Activated CD4-positive, alpha-beta T cell treated with anti-CD3 and anti-CD28 coated beads, Interleukin-2, Interleukin-6, amounts not matched to agents 100 ng/mL and 50 ng/mL, durations not matched to agents 16 hours and 8 hours (primary cell): ENCODE measurements around the gene SH3BGR.
A peak's percentile ranks its signal among the peaks of the same experiment; 100 is the strongest.
"Not testable (repeated sequence)": the region's sequence is repeated elsewhere in the genome, so short reads cannot be mapped to it uniquely, and the experiment has no call there.

Experiments
- DNase-seq: peaks from one replicate; pipeline ENCODE4 v3.0.0-alpha.2; 2020

The SH3BGR gene

GRCh38 chr21:39451332-39452206 is at the start of gene SH3BGR:
TSS of gene SH3BGR (plus strand) at chr21:39451970. CDS start at chr21:39452097, 127 bp downstream.
- DNase-seq, result no peak

- no peak for DNase-seq
These were observed 45.7 kb upstream of the SH3BGR start for GRCh38 chr21:39406065-39406464.

GRCh38 chr21:39419204-39419603 is 32.6 kb upstream of the SH3BGR start:
- not testable (repeated sequence) for DNase-seq

DNA sequence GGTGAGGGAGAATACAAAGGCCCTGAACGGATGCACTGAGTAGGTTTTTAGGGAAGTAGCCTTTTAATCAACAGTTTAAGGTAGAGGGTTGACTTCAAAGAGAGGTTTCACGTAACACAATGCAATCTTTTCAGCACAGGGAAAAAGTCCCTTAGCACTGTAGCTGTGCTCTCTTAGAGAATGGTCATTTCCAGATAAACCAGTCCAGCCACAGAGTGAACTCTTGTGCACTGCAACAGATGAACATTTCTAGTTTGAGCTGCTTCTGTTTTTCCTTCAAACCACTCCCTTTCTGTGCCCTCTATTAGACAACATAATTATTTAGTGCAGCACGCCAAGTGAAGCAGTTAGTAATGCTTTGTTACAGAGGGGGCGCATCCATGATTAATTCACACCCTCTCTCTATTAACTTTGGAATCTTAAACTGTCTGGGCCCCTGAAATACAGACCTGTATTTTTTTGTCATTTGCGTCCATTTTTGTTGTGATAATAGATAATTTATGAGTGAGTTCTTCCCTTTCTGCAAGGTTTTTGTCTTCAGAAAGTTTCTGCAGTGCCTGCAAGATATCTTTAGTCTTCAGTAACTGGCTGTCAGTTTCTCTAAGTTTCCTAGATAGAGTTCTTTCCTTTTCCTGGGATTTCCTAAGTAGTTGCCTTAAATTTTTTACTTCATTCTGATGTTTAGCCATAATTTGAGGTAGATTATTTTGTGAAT is 29.1 kb upstream of the SH3BGR start:
- DNase-seq, result no peak

- no peak for DNase-seq
These were observed 22.3 kb upstream of the SH3BGR start for GRCh38 chr21:39429445-39429844.

DNA sequence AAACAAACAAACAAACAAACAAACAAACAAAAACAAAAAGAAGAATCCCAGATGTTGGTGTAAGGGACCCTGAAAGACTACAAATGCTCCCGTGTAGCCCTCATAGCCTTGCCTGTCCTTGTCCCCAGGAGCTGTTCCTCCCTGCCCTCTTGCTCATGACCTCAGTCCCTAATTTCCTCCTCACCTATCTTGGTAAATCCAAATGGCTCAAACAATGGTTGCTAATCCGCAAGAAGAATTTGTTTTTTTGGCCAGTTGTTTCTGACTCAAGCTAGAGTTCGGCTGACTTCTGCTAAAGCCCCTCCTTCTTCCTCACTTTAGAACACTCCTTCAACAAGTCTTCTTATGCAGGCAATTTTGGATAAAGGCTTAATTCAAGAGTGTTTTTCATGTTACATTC is 21.8 kb upstream of the SH3BGR start:
- DNase-seq, result no peak

DNA sequence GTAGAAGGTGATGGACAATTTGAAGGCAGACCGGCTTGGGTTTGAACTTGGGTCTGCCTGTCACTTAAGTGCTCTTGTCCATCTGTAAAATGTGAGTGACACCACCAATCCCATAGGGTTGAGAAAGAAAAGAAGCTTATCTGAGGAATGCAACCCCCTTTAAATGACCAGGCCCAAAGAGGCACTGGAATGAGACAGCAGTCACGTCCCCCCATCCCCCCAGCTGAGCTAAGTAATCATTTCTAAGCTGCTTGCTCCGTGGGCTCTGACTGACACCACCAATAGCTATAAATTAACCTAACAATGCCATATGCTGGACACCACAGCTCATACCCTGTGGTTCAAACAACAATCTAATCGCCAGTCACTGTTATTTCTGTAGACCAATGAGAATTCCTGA is 21.3 kb upstream of the SH3BGR start:
- no peak for DNase-seq

DNA sequence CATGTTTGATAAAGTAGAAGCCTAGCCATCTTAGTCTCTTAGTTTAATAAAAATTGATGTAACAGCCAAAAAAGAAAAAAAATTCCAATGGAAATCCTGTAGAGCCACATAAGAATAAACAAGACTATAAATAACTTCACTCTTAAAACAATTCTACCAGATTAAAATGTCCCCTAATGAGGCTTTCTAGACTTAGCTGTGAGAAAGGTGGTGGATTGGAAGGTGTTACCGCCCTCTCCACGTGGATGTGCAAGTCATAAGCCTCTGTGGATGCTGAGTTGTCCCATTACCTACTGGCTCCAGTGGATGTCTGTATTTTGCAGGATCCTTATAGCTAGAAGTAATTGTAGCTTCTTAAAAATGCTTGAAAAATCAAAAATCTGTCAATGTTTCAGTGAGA is 20.8 kb upstream of the SH3BGR start:
- DNase-seq, result no peak

DNA sequence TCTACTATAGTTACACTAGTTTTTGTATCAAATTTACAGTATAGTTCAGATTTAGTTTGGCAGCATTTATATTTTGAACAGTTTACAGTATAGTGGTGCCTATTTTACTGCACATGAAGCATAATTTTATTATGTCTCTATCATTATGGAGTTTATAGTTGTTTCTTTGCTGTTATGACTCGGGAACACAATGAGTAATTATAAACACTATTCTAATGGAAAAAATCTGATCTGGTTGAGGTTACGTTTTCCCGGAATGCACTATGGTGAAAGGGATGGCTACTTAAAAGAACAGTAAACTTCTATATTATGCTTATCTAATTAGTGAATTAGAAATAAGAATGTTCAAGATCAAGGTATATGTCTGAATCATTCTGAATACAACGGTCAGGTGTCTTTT is 16.8 kb upstream of the SH3BGR start:
- no peak for DNase-seq

GRCh38 chr21:39439232-39439631 is 12.5 kb upstream of the SH3BGR start:
- DNase-seq, result no peak

DNA sequence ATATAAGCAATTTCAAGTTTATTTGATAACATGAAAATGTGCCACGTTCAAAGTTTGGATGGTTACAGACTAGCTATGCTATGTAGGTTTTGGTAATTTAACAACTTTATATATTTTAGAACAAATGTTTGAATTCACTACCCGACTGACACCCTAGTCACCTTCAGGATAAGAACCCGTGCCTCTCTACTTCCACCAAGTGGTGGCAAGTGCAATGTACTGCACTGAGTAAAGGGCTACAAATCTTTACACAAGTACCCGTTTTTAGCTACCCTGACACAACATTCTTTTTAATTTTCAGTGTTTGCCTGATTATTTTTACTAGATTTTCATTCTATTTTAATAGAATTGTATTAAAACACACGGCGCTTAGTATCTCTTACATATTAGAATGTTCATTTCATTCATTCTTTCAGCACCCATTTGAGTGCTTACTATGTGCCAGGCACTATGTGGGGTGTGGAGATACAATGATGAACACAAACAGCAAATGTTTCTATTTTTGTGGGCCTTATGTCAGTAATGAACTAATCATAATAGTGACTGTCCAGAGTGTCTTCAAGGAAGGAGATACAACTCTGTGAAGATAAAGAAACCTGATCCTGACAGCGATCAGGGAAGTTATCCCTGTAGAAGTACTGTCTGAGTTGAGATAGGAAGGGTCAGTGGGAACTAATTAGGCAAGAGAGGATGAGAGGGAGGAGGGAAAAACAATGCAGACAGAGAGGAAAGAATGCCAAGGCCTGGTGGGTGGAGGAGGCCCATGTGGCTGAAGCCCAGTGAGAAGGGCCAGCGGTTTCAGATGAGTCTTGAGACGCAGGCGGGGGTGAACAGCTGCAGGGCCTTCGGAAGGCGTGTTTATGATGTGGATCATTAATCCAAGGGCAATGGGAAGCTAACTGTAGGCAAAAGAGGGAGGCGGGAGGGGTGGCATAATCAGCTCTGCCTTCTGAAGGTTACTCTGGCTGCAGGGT is 10.0 kb upstream of the SH3BGR start:
- DNase-seq, result peak; percentile 64

- no peak for DNase-seq
These were observed 7.2 kb upstream of the SH3BGR start for GRCh38 chr21:39444421-39445180.

- DNase-seq, result peak; percentile 95
These were observed 6.2 kb upstream of the SH3BGR start, which contains the start of gene LCA5L for GRCh38 chr21:39445321-39446269. TSS of gene LCA5L (minus strand) at chr21:39445778. CDS start at chr21:39428493, 17,285 bp downstream.

DNA sequence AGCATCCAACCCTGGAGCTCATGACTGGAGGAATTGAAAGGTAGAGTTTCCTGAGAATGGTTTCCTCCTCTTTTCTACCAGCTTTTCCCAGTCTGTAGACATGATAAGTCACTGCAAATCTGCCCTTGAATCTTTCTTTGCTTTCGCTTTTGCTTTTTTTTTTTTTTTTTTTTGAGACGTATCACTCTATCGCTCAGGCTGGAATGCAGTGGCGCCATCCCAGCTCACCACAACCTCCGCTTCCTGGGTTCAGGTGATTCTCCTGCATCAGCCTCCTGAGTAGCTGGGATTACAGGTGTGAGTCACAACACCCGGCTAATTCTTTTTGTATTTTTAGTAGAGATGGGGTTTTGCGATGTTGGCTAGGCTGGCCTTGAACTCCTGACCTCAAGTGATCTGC is 4.5 kb upstream of the SH3BGR start:
- DNase-seq, result no peak

DNA sequence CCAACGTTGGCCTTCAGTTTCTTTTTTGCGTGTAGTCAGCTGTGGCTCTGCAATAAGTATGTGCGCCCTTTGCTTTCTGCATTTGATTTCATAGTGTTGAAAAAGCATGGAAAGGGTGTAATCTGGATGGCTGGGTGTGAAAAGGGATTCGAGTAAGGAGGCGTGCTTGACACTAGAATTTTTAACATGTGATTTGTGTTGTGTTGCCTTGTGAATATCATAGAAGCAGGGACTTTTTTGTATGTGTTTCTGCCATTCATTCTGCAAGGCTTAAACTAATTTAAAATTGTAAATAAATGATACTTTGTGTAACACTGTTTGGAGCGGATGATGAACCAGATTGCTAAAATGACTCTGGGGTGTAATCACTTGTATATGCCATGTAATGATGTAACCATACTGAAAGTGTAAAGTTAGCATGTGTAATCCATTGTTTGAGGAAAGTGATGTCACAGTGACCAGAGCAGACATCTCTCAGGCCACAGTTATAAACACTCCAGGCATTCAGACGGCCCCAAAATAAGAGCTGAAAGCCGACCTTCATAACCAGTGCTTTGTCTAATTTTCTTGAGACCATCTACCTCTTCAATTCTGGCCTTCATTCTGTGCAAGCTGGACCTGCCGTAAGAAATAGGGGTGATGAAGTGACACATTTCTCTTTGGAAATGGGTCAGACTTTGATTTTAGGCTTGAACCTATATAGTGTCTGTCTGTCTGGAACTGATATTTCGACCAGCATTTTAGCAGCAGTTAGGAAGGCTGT is 618 bp downstream of the SH3BGR start:
- no peak for DNase-seq

GRCh38 chr21:39452970-39453342 is 1.2 kb downstream of the SH3BGR start:
- no peak for DNase-seq

DNA sequence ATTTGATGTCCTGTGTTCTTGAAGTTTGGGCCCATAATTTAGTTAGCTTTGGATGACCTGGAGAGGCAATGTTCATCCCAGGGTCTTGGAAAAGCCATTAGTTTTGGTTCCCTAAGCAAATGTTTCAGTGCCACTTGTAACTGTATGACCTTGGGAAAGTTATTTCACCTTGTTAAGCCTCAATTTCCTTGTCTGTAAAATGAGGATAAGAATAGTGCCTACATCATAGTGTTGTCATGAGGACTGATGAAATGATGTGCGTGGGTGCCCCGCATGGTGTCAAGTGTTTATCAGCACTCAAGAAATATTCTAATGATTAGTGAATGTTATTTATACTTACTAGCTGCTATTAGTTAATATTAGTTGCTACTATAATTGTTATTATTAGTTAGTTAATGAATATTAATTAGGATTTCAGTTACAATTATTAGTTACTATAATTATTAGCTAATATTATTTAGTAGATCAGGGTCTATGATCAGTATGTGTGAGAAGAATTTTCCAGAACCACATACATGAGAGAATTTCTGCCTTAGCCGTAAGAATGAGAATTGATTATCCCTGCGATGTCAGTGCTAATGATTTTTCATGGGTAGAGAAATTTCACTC is 1.9 kb downstream of the SH3BGR start:
- no peak for DNase-seq

- no peak for DNase-seq
These were observed 3.3 kb downstream of the SH3BGR start for GRCh38 chr21:39454949-39455668.

GRCh38 chr21:39456665-39457064 is 4.9 kb downstream of the SH3BGR start:
- no peak for DNase-seq
